ENCODE measurements around the gene PYGL. TPM values are rescaled to one million over a fixed set of nuclear protein-coding genes. Genes with fewer than 3 reads are reported as not detected.

PYGL gene
- total and polyA plus RNA-seq, 5 experiments from 2014 or later: 0.06 to 0.39 (median 0.22) TPM; not detected in 1

GRCh38 chr14:50871914-50872732 lies 72.2 kb downstream of the PYGL start, which contains the start of gene ABHD12B:
ABHD12B (plus strand) TSS chr14:50872053; CDS start chr14:50872175, 122 bp downstream.
- H3K4me3 Mint-ChIP-seq: peak within 1 kb of the TSS in 8 of 10 donors; percentile 22 to 68 (median 40)
- peaks cover 21 to 48% (median 44%) of the 10 kb centered on the region in 4 donors for H3K4me1 Mint-ChIP-seq
- H3K36me3 Mint-ChIP-seq: peaks cover 0 to 8% (median 0%) of the 10 kb centered on the region in 3 donors
- POLR2A ChIA-PET: no interaction called here
- DNase-seq (peak in 1 of 10 donors; percentile 15), ATAC-seq (peak in 1 of 2 donors; percentile 25)
- H3K27ac Mint-ChIP-seq: peak within 1 kb of the TSS in 4 of 10 donors; percentile 27 to 66 (median 52)
- no peaks in the 10 kb centered on the region for H3K9me3 Mint-ChIP-seq
- H3K27me3 Mint-ChIP-seq: peaks cover 35 to 64% (median 56%) of the 10 kb centered on the region in 5 donors

GRCh38 chr14:50871228-50871627 lies 73.1 kb downstream of the PYGL start:
- H3K9me3 Mint-ChIP-seq: no peaks in the 10 kb centered on the region
- H3K27ac Mint-ChIP-seq: peak overlapping the region in 4 of 10 donors; percentile 27 to 66 (median 52)
- no peak for ATAC-seq
- peaks cover 0 to 8% (median 0%) of the 10 kb centered on the region in 3 donors for H3K36me3 Mint-ChIP-seq
- POLR2A ChIA-PET: no interaction called here
- peak overlapping the region in 7 of 10 donors; percentile 22 to 68 (median 44) for H3K4me3 Mint-ChIP-seq
- peaks cover 42 to 73% (median 63%) of the 10 kb centered on the region in 5 donors for H3K27me3 Mint-ChIP-seq
- DNase-seq: no peak
- H3K4me1 Mint-ChIP-seq: peaks cover 21 to 47% (median 42%) of the 10 kb centered on the region in 4 donors

GRCh38 chr14:50865391-50866076 lies 78.7 kb downstream of the PYGL start:
- H3K36me3 Mint-ChIP-seq: peaks cover 0 to 5% (median 0%) of the 10 kb centered on the region in 3 donors
- H3K9me3 Mint-ChIP-seq: no peaks in the 10 kb centered on the region
- no peak overlapping the region for H3K27ac Mint-ChIP-seq
- POLR2A ChIA-PET: interaction anchor here (1.8 kb wide), 1 partner anchor 88 kb away, joined by 5 read pairs; no protein-coding TSS in a partner anchor
- H3K4me3 Mint-ChIP-seq: no peak overlapping the region
- H3K27me3 Mint-ChIP-seq: peaks cover 30 to 56% (median 39%) of the 10 kb centered on the region in 5 donors
- H3K4me1 Mint-ChIP-seq: peaks cover under 1 to 6% (median 3%) of the 10 kb centered on the region in 4 donors
- ATAC-seq: no peak
- no peak for DNase-seq

- Mint-ChIP-seq H3K4me1 (peaks cover 0 to 4% (median under 1%) of the 10 kb centered on the region in 4 donors), H3K9me3 (no peaks in the 10 kb centered on the region), H3K4me3 (no peak overlapping the region), H3K36me3 (no peaks in the 10 kb centered on the region), H3K27me3 (peaks cover 24 to 50% (median 33%) of the 10 kb centered on the region in 5 donors), H3K27ac (no peak overlapping the region)
- ATAC-seq: no peak
- no peak for DNase-seq
- POLR2A ChIA-PET: interaction anchor here (1.8 kb wide), 1 partner anchor 87 kb away, joined by 5 read pairs; no protein-coding TSS in a partner anchor
These were observed 79.3 kb downstream of the PYGL start for GRCh38 chr14:50864946-50865345.

GRCh38 chr14:50864237-50864636 lies 80.0 kb downstream of the PYGL start:
- Mint-ChIP-seq H3K4me3 (no peak overlapping the region), H3K9me3 (no peaks in the 10 kb centered on the region), H3K27ac (no peak overlapping the region), H3K36me3 (no peaks in the 10 kb centered on the region), H3K4me1 (peaks cover 0 to 6% (median 2%) of the 10 kb centered on the region in 4 donors), H3K27me3 (peaks cover 18 to 43% (median 26%) of the 10 kb centered on the region in 5 donors)
- ATAC-seq (no peak), DNase-seq (no peak)
- POLR2A ChIA-PET: no interaction called here

- DNase-seq (no peak), ATAC-seq (no peak)
- no peaks in the 10 kb centered on the region for H3K36me3 Mint-ChIP-seq
- no peak overlapping the region for H3K4me3 Mint-ChIP-seq
- POLR2A ChIA-PET: no interaction called here
- peaks cover 0 to 10% (median 5%) of the 10 kb centered on the region in 4 donors for H3K4me1 Mint-ChIP-seq
- H3K9me3 Mint-ChIP-seq: no peaks in the 10 kb centered on the region
- peak overlapping the region in 2 of 10 donors; percentile 20 to 22 for H3K27ac Mint-ChIP-seq
- peaks cover 8 to 22% (median 13%) of the 10 kb centered on the region in 5 donors for H3K27me3 Mint-ChIP-seq
These were observed 82.2 kb downstream of the PYGL start for GRCh38 chr14:50862036-50862570.

- H3K4me1 Mint-ChIP-seq: peaks cover 0 to 9% (median 5%) of the 10 kb centered on the region in 4 donors
- H3K4me3 Mint-ChIP-seq: peak overlapping the region; percentile 89 to 96 (median 93)
- H3K27ac Mint-ChIP-seq: peak overlapping the region; percentile 77 to 97 (median 93)
- ATAC-seq: peak; percentile 75 to 81
- no peaks in the 10 kb centered on the region for H3K9me3 Mint-ChIP-seq
- no peaks in the 10 kb centered on the region for H3K36me3 Mint-ChIP-seq
- peak; percentile 80 to 94 (median 88) for DNase-seq
- POLR2A ChIA-PET: interaction anchor here (0.5 to 4.8 kb wide), 13 partner anchors 11 to 234 kb away, joined by 3 to 70 read pairs (median 5); partner anchors contain the start of genes NIN and TRIM9
- peaks cover 0 to 6% (median 3%) of the 10 kb centered on the region in 5 donors for H3K27me3 Mint-ChIP-seq
These were observed 83.7 kb downstream of the PYGL start for GRCh38 chr14:50860478-50861086.

- Mint-ChIP-seq H3K27me3 (no peaks in the 10 kb centered on the region), H3K4me1 (peaks cover 0 to 9% (median 7%) of the 10 kb centered on the region in 4 donors), H3K9me3 (no peaks in the 10 kb centered on the region), H3K27ac (peak overlapping the region; percentile 65 to 97 (median 93)), H3K4me3 (peak overlapping the region; percentile 89 to 96 (median 93)), H3K36me3 (no peaks in the 10 kb centered on the region)
- DNase-seq (no peak), ATAC-seq (no peak)
- POLR2A ChIA-PET: interaction anchor here (0.5 to 4.8 kb wide), 12 partner anchors 11 to 463 kb away, joined by 3 to 70 read pairs (median 6); partner anchors contain the start of gene NIN
These were observed 85.0 kb downstream of the PYGL start for GRCh38 chr14:50859296-50859624.

- no peaks in the 10 kb centered on the region for H3K36me3 Mint-ChIP-seq
- H3K27ac Mint-ChIP-seq: peak overlapping the region in 1 of 10 donors; percentile 33
- POLR2A ChIA-PET: interaction anchor here (4.8 kb wide), 1 partner anchor 26 kb away, joined by 70 read pairs; the partner anchor contains the start of gene NIN
- H3K27me3 Mint-ChIP-seq: no peaks in the 10 kb centered on the region
- H3K4me3 Mint-ChIP-seq: no peak overlapping the region
- no peaks in the 10 kb centered on the region for H3K9me3 Mint-ChIP-seq
- peaks cover 0 to 10% (median 7%) of the 10 kb centered on the region in 4 donors for H3K4me1 Mint-ChIP-seq
- DNase-seq: no peak
- no peak for ATAC-seq
These were observed 87.6 kb downstream of the PYGL start for GRCh38 chr14:50856660-50857059.

GRCh38 chr14:50855558-50855957 lies 88.7 kb downstream of the PYGL start:
- Mint-ChIP-seq H3K36me3 (no peaks in the 10 kb centered on the region), H3K27me3 (no peaks in the 10 kb centered on the region), H3K9me3 (no peaks in the 10 kb centered on the region), H3K27ac (peak overlapping the region in 1 of 10 donors; percentile 21), H3K4me1 (peaks cover 0 to 10% (median 7%) of the 10 kb centered on the region in 4 donors), H3K4me3 (no peak overlapping the region)
- ATAC-seq: no peak
- POLR2A ChIA-PET: interaction anchor here (1.7 kb wide), 1 partner anchor 26 kb away, joined by 4 read pairs; no protein-coding TSS in a partner anchor
- DNase-seq: no peak

All from naive thymus-derived CD8-positive, alpha-beta T cell (primary cell).